HG03097 (cell line): ENCODE measurements around the gene IL34.

Source experiments
- ATAC-seq: cut with Tn5 transposase; IDR thresholded peaks from one replicate; pipeline ENCODE4 v1.9.1; 2021; ENCODE audit not compliant: unreplicated experiment, low FRiP score

Gene IL34

DNA sequence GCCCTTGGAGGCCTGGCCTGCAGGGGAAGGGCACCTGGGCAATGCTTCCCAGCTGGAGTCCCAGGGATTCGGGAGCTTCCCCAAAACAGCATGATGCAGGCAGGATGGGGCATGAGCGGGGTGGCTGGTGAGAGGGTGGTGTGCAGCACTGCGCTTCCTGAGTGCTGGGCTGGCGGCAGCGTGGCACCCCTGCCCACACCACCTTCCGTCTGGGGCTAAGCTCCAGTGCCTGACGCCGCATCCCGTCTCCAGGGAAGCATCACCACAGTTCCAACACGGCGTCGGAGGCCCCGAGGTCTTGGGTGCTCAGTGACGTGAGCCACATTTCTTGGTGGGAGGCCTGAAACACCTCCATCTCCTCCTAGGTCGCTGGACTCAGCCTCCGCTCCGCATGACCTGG lies 53.3 kb downstream of the IL34 start:
- no peak for ATAC-seq

DNA sequence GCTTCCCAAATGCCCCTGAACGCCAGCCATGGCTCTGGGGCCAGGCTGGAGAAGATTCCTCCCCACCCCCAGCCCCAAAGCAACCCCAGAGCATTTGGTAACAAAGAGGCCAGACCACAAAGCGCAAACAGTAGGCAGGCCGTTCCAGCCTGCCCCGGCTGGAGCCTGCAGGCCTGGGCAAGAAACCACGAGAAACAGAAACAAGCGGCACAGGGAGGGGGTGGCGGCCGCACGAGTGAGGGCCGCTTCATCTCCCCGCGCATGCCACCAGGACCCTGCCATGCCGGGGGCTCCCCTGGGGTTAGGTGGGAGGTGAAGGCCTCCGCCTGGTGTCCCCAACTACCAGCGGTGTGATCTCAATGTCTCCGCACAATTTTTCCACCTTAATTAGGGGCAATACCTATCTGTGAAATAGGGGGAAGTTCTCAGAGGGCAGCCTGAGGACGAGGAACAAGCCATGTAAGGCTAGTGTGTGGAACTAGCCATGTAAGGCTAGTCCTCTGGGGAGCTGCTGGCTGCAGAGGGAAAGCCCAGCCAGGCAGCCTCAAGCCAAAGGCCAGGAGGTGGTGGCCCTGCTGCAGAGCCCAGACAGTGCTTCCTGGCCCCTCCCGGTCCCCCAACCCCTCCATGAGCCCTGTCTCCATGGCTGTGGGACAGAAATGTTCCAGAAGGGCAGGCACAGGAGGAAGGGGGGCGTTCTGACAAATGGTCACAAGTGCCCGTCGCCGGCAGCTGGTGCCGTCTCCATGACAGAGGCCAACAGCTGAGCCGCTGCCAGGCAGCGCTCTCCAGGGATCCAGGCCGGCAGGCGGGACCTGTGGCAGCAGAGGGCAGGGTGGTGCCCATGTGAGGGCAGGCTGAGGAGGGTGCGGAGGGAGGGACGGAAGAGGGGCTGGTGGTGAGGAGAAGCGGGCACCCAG lies 54.0 kb downstream of the IL34 start:
- no peak for ATAC-seq

DNA sequence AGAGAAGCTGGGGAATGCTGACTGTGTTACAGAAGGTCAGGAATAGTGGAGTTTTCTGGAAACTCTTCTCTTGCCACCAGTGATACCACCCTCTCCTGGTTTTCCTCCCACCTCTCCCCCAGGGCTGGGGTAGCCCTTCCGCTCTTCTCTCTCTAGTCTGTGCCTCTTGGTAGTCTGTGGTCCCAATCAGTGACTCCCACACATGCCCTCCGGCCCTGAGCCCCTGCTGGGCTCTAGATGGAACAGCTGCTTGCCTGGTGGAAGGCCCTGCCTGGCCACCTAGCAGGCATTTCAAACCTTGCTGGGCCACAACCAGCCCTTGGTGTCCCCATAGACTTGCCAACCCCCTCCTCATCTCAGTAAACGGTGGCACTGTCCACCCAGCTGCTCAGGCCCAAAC lies 54.7 kb downstream of the IL34 start:
- no peak for ATAC-seq

DNA sequence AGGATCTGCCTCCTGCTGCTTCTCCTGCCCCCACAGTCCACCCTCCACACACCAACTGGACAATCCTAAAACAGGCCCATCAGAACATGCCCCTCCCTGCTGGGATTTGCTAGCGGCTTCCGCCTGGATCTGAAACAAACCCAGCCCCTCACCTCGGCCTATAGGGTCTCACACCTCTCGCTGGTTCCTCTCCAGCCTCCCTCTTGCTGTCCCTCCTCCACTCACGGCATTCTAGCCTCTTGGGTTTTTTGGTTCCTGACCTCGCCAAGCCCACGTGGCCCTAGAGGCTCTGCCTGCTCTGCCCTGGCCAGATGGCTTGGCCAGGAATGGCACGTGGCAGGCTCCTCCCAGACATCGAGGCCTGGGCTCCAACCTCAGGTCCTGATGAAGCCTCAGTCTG lies 55.2 kb downstream of the IL34 start:
- no peak for ATAC-seq

DNA sequence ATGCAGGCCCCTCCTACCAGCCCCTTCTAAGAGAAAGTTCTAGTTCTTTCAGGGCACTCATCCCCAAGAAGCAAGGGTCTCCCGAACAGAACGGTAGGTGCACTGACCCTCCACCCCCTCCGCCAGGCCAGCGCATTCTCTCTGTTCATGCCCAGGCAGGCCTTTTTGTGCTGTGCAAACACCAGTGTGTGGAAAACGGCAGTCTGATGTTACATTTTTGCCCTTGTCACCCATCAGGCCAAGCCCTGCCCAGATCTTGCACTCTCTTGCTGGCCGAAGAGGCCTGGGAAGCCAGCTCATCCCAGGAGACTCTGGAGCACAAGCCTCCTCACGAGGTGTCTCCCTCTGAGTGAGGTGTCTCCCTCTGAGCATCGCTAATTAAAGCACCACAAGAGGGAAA lies 55.6 kb downstream of the IL34 start:
- no peak for ATAC-seq

DNA sequence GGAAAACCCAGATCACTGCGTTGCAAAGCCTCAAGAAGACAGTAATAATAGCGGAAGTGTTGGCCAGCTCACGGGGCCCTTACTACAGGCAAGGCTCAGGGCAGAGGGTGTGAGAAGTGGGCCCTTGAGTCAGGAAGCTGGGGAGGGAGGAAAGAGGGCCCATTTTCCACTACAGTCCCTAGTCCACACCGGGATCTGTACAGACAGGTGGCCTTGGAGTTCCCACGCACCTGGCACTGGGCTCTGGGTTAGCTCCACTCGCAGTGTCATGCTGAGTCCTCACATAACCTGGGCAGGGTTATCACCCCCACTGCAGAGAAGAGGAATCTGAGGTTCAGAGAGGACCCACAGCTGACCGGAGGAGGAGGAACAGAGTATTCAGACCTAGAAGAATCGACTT lies 56.3 kb downstream of the IL34 start:
- ATAC-seq: no peak

DNA sequence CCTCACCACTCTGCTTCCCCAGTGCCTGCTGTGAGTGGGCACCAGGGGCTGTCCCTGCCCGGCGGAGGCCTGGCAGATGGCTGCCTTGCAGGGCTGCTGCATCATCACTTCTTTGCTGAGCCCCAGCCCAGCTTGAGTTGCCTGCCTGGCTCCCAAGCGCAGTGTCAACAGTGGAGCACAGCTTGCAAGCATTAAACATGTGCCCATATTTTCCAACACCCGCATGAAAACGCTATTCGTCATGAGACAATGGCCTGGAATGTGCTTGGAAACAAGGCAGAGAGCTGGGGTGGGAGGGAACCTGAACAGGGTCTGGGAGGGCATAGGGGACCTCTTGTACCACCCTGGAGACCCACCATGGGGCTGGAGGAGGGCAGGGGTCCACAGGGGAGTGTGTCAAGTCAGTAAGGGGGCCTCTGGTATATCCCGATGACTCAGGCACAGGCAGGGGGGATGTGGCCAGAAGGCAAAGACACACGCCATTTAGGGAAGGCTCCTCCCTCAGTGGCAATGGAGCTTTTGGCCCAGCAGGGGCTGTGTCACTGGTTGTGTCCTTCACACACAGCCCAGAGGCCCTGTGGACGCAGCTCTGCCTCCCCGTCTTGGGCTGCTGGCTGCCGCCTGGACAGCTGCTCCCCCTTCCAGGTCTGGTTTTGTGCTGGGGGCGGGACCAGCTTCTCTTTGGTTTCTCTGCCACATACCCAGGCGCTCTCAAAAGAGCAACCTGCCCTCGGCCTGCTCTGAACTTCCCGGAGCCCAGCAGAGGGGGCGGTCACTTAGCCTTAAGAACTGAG lies 56.9 kb downstream of the IL34 start:
- no peak for ATAC-seq

DNA sequence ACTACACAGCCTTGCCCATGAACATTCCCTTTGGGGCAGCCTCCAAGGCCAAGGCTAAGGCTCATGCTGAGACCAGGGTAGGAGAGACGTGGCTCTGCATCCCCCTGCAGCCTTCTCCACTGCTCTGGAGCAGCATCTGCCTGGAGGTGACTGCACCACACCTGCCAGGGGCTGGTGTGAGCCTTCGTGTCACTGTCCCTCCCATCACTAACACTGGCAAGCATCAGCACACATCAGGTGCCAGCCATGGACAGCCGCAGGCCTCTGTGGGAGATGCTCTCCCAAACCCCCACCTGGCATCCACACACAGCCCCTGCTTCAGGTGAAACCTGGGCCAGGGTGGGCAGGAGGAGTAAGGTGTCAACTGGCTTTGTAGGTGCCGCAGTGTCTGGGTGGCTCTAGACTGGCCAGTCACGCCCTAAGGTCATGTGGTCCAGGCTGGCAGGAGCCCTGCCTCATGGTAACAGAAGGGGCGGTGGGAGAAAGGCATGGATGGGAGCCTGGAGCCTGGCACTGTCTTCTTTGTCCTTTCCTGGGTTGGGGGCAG lies 57.5 kb downstream of the IL34 start:
- no peak for ATAC-seq

DNA sequence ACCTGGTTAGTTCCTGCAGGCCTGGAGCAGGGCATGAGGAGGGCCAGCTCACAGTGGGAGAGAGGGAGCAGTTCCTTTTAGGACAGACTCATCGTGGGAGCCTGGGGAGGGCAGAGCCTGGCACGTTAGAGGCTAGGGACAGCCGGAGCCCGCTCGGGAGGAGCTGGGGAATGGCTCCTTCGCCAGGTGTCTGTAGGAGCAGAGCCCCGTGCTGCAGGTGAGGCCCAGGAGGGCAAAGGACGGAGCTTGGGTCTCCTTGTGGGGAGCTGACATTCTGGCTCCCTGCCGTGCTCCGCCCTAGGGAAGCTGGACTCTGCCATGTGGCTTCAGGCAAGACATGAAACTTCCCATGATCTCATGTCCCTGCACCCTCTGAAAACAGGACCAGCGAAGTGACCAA lies 58.2 kb downstream of the IL34 start:
- ATAC-seq: no peak

DNA sequence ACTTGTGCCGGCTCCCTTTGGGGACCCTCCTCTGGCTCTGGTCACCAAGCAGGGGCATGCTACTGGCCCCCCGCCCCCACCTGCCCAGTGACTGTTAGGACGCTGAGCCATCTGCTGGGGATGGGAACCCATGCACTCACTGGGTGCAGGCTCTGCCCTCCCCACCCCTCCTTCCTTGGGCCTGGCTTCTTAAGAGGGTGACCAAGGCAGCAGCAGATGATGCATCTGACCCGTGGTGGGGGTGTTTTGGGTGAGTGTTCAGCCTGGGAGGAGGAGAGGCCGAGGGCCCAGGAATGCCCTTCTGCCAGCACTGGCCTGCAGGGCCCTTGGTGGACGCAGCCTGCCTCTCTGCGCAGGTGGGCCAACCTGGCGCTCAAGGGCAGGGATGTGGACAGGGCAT lies 58.7 kb downstream of the IL34 start:
- ATAC-seq: no peak

DNA sequence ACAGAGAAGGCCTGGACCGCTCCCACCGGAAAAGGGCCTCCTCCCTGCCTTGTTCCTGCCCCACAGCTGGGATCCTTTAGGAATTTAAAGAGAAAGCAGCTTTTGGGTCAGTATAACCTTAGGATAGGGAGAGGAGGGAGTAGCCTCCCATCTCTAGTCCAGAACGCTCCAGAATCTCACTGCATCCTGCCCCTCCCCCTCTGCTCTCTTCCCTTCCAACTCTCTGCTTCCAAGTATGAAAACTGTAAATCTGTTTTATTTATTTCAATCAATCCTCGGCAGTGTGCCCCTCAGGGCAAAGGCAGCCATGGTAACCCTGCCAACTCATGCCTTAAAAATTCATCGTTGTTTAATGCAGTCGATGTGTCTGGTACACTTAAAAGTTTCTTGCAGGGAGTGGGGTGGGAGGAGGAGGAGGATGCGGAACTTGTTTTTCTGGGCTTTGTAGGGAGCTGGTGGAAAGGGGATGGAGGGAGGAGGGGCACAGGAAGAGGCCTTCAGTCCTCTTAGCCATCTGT lies 60.6 kb downstream of the IL34 start:
- no peak for ATAC-seq

DNA sequence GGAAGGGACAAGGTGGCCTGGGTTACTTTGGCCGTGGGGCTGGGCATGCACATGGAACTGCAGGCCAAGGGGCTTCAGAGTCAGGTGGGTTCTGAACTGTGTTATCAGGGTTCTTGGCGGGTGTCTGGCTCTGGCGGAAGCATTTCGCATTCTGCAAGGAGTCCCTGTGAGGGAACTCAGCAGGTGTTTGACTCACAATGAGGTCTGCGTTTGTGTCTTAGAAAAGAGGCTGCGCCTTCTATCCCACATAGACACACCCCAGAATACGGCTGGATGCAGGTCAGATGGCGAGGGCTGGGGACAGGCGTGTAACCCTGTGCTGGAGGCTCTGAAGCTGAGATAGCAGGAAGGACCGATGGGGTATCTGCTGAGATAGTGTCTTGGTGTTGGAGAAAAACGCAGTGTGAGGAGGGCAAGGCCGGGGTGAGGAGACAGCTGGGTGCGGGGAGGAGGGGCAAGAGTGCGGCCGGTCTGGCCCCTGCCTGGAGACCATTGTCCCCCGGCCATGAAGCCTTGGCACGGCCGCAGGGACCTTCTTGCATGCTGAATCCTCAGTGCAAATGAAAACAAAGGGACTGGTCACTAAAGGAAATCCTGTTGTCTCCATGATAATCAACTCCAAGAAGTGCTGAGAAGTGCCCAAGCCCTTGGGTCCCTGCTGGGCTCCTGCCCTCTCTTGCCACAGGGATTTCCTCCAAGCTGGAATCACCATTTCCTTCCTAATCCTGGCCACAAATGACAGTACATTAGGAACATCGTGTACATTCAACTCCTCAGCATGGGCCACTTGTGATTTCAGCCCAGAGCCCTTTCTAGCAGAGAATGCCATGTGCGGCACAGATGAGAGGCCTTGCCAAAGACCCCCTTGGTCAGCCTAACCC lies 62.2 kb downstream of the IL34 start:
- ATAC-seq: no peak

DNA sequence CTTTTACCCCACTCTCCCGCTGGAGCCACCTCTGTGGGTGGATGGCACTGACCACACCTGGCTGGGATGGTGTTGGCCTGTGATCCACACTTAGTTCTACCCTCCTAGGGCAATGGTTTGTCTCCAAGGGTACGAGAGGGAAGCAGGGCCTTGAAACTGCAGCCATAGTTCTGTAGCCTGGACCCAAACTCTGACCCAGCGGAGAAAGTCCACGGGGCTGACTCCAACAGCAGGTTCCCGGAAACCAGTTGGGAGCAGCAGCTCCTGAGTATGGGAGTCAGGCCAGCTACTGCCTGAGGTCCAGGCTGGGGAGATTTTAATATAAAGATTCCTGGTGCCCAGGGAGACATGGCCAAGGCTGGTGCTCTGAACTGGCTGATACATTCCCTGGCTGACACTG lies 63.1 kb downstream of the IL34 start:
- ATAC-seq: no peak

DNA sequence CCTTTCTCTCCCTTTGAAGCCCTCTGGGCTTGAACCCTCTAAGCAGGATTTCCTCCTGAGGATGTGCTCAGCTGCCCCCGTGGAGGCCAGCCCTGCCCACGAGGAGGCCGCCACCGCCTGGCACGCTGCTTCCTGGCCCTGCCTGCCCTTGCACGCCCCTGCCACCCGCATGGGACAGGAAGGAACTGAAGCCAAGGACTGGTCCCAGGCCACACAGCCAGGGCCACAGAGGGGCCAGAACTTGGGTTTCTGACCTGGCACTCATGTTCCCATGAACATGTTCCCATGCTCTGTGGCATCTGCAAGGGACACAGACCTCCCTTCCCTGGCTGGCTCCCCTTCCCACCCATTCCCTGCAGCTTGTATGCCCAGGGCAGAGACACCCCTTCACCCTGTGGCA lies 63.6 kb downstream of the IL34 start:
- no peak for ATAC-seq
